Activated CD8-positive, alpha-beta memory T cell treated with anti-CD3 and anti-CD28 coated beads, Interleukin-2, amount 50 U/mL, for 1 hour (primary cell): ENCODE data around the gene CSNK1E.

Experiments used
- DNase-seq: peaks from one replicate; pipeline ENCODE4 v3.0.0-alpha.2; 2020; ENCODE audit errors: extremely low read depth

Gene CSNK1E

DNA sequence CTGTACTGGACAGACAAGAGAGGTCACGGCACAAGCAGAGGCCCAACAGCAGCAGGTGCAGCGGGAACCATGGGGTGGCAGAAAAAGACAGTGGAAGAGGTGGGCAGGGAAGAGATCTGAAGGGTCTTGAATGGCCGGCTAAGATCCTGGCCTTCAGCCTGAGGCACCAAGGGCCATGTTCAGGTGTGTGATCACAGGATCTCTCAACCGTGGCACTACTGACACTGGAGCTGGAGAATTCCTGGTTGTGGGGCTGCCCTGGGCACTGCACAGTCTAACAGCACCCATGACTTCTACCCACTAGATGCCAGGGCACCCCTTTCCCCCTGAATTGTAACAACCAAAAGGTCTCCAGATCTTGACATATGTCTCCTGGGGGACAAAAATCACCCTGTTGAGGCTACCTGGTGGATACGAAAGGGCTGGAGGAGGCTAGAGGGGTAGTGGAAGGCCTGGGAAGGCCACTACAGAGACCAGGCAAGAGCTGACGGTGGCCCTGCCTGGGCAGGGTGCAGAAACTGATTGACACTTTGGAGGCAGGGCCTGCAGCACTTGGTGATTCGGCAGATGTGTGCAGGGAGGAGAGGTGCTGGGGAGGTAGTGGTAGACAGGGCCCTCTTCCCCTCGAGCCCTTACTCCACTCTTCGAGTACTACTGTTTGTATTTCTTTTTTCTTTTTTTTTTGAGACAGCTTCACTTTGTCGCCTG, 8.3 kb downstream of the CSNK1E start:
- no peak for DNase-seq

GRCh38 chr22:38305471-38306448, 11.5 kb downstream of the CSNK1E start:
- DNase-seq, result no peak

GRCh38 chr22:38304526-38304925, 12.7 kb downstream of the CSNK1E start:
- DNase-seq, result no peak

- DNase-seq, result no peak
Observed at GRCh38 chr22:38303974-38304373, 13.3 kb downstream of the CSNK1E start.

GRCh38 chr22:38302906-38303305, 14.3 kb downstream of the CSNK1E start:
- no peak for DNase-seq

- no peak for DNase-seq
Observed at GRCh38 chr22:38300946-38301345, 16.3 kb downstream of the CSNK1E start.

- no peak for DNase-seq
Observed at GRCh38 chr22:38300197-38300945, 16.9 kb downstream of the CSNK1E start.

GRCh38 chr22:38299770-38300102, 17.5 kb downstream of the CSNK1E start:
- no peak for DNase-seq

DNA sequence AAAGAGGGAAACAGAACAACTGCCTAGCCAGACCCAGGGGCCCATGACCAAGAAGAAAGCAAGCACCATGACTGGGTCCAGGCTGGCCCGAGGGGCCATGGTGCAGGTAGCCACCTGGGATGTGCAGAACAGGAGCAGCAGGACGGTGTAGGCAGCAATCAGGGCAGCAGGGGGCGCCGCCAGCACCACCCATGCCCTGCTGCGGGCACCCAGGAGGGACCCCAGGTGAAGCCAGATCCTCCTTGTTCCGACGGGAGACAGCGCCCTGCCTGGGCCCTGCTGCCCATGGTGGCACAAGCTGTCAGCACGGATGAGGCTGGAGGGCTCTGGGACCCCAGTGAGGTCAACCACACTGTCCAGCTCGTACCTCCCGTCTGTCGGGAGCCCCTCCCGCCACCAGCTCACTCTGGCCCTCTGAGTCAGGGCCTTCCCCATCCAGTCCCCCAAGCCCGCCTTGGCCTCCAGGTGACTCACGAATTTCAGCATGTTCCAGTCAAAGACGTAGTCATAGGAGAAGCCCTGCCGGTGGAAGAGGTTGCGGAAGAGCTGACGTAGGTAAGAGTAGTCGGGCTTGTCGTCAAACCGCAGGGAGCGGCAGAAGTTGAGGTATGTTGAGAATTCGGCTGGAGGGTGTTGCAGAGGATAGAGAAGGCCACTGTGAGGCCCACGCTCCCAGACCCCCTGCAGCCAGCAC, 18.8 kb downstream of the CSNK1E start:
- DNase-seq, result no peak

GRCh38 chr22:38296372-38296771, 20.9 kb downstream of the CSNK1E start:
- no peak for DNase-seq

DNA sequence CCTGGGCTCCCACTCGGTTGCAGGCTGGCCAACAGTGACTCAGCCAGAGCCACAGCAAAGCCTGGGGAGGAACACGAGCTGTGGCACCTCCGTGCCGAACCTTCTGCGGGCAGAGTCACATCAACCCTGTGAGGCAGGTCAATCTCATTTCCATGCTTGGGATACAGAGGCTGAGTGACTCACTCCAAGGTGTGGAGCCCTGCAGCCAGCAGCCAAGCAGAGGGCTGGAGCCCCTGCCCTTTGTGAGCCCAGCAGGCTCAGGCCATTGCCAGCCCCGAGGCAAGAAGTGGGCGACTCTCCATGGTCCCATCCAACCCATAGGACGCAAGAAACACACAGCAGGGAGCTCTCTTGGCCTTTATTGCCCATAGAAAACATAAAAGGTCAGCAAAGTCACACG, 21.4 kb downstream of the CSNK1E start:
- DNase-seq, result no peak

GRCh38 chr22:38295339-38295738, 21.9 kb downstream of the CSNK1E start:
- DNase-seq, result no peak

DNA sequence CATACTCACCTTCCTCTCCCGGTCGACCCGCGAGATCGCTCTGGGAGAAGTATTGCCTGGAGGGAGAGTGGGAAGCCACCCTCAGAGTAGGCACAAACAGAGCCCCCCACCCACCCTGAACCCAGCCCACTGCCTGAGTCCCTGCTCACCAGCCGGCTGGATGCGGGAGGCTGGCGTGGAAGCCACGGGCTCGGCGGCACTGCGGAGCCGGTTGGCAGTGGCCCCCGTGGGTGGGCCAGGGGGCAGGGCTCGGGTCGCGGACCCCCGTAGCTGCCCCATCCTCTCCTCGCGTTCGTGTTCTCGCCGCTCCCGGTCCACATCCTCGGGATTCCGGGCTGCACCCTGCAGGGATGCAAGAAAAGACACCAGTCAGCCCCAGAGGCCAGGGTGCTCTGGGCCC, 23.0 kb downstream of the CSNK1E start:
- no peak for DNase-seq

DNA sequence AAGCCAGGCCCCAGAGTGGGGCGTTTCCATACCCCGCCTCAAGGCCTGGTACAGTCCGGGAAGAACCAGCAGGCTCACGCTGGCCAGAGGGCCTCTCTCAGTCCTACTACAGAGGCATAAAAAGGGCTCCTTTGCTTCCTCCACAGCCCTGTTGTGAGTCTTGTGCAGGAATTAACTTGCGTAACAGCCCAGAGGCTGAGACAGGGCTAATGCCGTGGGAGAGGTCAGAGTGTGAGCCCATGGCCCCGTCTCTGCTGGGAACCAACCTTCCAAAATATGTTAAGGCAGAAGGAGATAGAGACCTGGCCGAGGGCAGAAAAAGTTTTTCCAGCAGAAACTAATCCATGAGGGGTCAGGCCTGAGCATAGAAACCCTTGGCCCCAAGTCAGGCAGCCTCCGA, 24.5 kb downstream of the CSNK1E start:
- no peak for DNase-seq

DNA sequence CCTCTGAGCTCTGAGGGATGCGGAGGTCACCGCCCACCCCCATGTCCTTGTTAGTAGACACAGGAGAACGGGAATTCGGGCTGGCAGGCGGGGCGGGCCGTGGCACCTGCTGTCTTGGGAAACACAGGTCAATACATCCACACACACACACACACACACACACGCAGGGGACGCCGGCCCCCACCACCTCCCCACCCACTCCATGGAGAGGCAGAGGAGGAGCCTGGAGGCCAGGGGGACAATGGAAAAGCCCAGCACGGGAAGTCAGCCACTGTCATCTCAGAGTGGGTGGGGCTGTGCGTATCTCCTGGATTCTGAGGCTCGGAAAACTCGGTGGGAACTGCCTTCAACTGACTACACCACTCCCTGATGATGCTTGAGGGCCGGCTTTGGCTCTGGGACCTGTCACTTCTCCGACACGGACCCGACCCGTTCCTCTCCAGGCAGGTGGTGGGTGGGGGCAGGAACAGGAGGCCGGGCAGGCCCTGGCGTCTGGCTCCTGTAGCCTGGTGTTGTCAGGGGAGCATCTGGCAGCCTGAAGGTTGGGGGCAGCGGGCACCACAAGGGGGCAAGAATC, 25.9 kb downstream of the CSNK1E start:
- no peak for DNase-seq

GRCh38 chr22:38290347-38290746, 26.9 kb downstream of the CSNK1E start:
- DNase-seq, result no peak

GRCh38 chr22:38289583-38290082, 27.6 kb downstream of the CSNK1E start:
- no peak for DNase-seq

- DNase-seq, result no peak
Observed at GRCh38 chr22:38286915-38287669, 30.1 kb downstream of the CSNK1E start.

- no peak for DNase-seq
Observed at GRCh38 chr22:38285018-38285417, 32.2 kb downstream of the CSNK1E start.

- DNase-seq, result no peak
Observed at GRCh38 chr22:38284042-38284402, 33.2 kb downstream of the CSNK1E start.

DNA sequence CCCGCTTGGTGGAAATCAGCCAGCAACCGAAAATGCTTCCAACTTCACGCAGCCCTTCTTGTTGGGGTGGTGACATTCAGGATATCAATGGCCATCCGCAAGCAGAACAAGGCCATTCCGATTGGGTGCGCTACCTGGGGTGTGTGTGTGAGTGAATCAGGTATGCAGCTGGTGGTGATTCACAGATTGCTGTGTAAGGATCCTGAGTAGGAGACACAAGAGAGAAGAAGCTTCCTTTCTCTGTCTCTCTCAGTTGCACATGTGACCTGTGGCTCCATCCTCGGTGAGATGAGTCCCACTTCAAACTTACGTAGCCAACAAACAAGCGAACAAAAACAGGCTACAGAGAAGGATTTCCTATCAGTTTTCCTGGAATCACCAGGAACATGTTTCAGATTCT, 34.8 kb downstream of the CSNK1E start:
- no peak for DNase-seq
